Uterus (tissue), 4 donors: ENCODE data around the gene SETDB2. TPM values are rescaled to one million over a fixed set of nuclear protein-coding genes. Genes with fewer than 3 reads are reported as not detected.

Source experiments
- DNase-seq, 2 donors: peaks; one replicate each; pipeline ENCODE4 v3.0.0-alpha.2; 2019 to 2020
- H3K27ac ChIP-seq, 2 donors: fragments of 200-600 bp; sonication (generic); 1 replicate in 1 of 2; 2 replicates in 1 of 2; pipeline ENCODE4 v1.5.1; 2016 to 2018
- H3K27me3 ChIP-seq, 2 donors: fragments of 200-600 bp; sonication (generic); one replicate each; pipeline ENCODE4 v1.5.1; 2018 to 2019; ENCODE audit warnings: control low read depth in 1 of 2
- H3K36me3 ChIP-seq, 2 donors: fragments of 200-600 bp; sonication (generic); one replicate each; pipeline ENCODE4 v1.5.1; 2019; ENCODE audit warnings: control low read depth in 1 of 2
- H3K4me1 ChIP-seq, 2 donors: fragments of 200-600 bp; sonication (generic); one replicate each; pipeline ENCODE4 v1.5.1; 2018 to 2019; ENCODE audit warnings: control low read depth in 1 of 2
- H3K4me3 ChIP-seq, 2 donors: fragments of 200-600 bp; sonication (generic); 1 replicate in 1 of 2; 2 replicates in 1 of 2; pipeline ENCODE4 v1.5.1; 2018 to 2019; ENCODE audit warnings: mild to moderate bottlenecking in 1 of 2
- H3K9me3 ChIP-seq, 2 donors: fragments of 200-600 bp; sonication (generic); one replicate each; pipeline ENCODE4 v1.5.1; 2019; ENCODE audit warnings: control low read depth in 1 of 2
- CTCF ChIP-seq, 4 experiments: fragments of 200-600 bp in 2 of 4; fragments of 450-650 bp in 2 of 4; sonication (generic) in 2 of 4; IDR thresholded peaks; one replicate each; pipeline ENCODE4 v1.5.1; 2016 to 2019; ENCODE audit warnings: antibody characterized with exemption in 4 of 4, mild to moderate bottlenecking in 2 of 4, moderate library complexity in 1 of 4
- POLR2A ChIP-seq, 2 donors: fragments of 450-650 bp; IDR thresholded peaks; one replicate each; pipeline ENCODE4 v1.6.1; 2016; ENCODE audit warnings: antibody characterized with exemption in 2 of 2, mild to moderate bottlenecking in 1 of 2, moderate library complexity in 1 of 2
- intact Hi-C: fragments of 100-400 bp; cut with DNase I; formaldehyde crosslinking; loops from one replicate; pipeline ENCODE4 v1.15.1; 2023; ENCODE audit warnings: low total_unique reads
- total RNA-seq, 4 donors: library from RNA; depleted of rRNA in 3 of 4; stranded (reverse); fragments of >200 nt in 3 of 4; gene quantifications; one replicate each; pipeline versions ENCODE4 v1.1.0 to v1.2.4, GENCODE V29; 2014 to 2023
- donor health status: DM: yes; HTN: yes; CAD: no.

SETDB2 gene
- total RNA-seq, 4 donors from 2014 or later, result 9.5 to 24.1 (median 19.0) TPM

- Histone ChIP-seq H3K27me3 (no peaks in the 10 kb centered on the region), H3K4me3 (no peak overlapping the region), H3K4me1 (no peaks in the 10 kb centered on the region), H3K36me3 (no peaks in the 10 kb centered on the region), H3K27ac (no peak overlapping the region), H3K9me3 (no peaks in the 10 kb centered on the region)
- intact Hi-C loops, result loop anchor here (10.0 kb wide), 1 partner anchor 135 kb away; no protein-coding TSS in a partner anchor
- DNase-seq, result no peak
- TF ChIP-seq CTCF (IDR thresholded peaks at IDR 0.05) (no peak), POLR2A (IDR thresholded peaks at IDR 0.05) (no peak)
Measured at GRCh38 chr13:49439609-49440008, 4.5 kb upstream of the SETDB2 start.

GRCh38 chr13:49441312-49441711, 2.8 kb upstream of the SETDB2 start:
- no peak for DNase-seq
- TF ChIP-seq POLR2A (IDR thresholded peaks at IDR 0.05) (no peak), CTCF (IDR thresholded peaks at IDR 0.05) (no peak)
- no peak overlapping the region for H3K27ac ChIP-seq
- intact Hi-C loops, result no loop called here
- H3K36me3 ChIP-seq, result no peaks in the 10 kb centered on the region
- no peaks in the 10 kb centered on the region for H3K4me1 ChIP-seq
- no peak overlapping the region for H3K4me3 ChIP-seq
- H3K27me3 ChIP-seq, result no peaks in the 10 kb centered on the region
- H3K9me3 ChIP-seq, result no peaks in the 10 kb centered on the region

GRCh38 chr13:49441846-49442245, 2.2 kb upstream of the SETDB2 start:
- no peak for TF ChIP-seq POLR2A (IDR thresholded peaks at IDR 0.05)
- no peak for TF ChIP-seq CTCF (IDR thresholded peaks at IDR 0.05)
- Histone ChIP-seq H3K9me3 (no peaks in the 10 kb centered on the region), H3K27ac (no peak overlapping the region), H3K4me1 (no peaks in the 10 kb centered on the region), H3K4me3 (no peak overlapping the region), H3K27me3 (no peaks in the 10 kb centered on the region), H3K36me3 (no peaks in the 10 kb centered on the region)
- no peak for DNase-seq
- intact Hi-C loops, result no loop called here

GRCh38 chr13:49443357-49443703, 744 bp upstream of the SETDB2 start:
- H3K4me1 ChIP-seq, result no peaks in the 10 kb centered on the region
- H3K9me3 ChIP-seq, result no peaks in the 10 kb centered on the region
- TF ChIP-seq POLR2A (IDR thresholded peaks at IDR 0.05), result no peak
- TF ChIP-seq CTCF (IDR thresholded peaks at IDR 0.05), result no peak
- DNase-seq, result no peak
- peak overlapping the region; percentile 91 to 98 for H3K27ac ChIP-seq
- peak overlapping the region; percentile 54 to 88 for H3K4me3 ChIP-seq
- H3K27me3 ChIP-seq, result no peaks in the 10 kb centered on the region
- no peaks in the 10 kb centered on the region for H3K36me3 ChIP-seq
- intact Hi-C loops, result no loop called here

GRCh38 chr13:49444524-49445395, 686 bp downstream of the SETDB2 start:
- Histone ChIP-seq H3K4me1 (no peaks in the 10 kb centered on the region), H3K4me3 (peak overlapping the region; percentile 82 to 88), H3K9me3 (no peaks in the 10 kb centered on the region), H3K27me3 (no peaks in the 10 kb centered on the region), H3K27ac (peak overlapping the region; percentile 91 to 98), H3K36me3 (no peaks in the 10 kb centered on the region)
- intact Hi-C loops, result no loop called here
- TF ChIP-seq CTCF (IDR thresholded peaks at IDR 0.05), result no peak
- TF ChIP-seq POLR2A (IDR thresholded peaks at IDR 0.05), result peak; percentile 11 to 55
- DNase-seq, result peak in 1 of 2 donors; percentile 39
